Smooth muscle cell of trachea (primary cell): Measurements from ENCODE around the gene CIC. TPM values are rescaled to one million over a fixed set of nuclear protein-coding genes. Genes with fewer than 3 reads are reported as not detected.

ENCODE experiments used
- total RNA-seq: library from RNA; depleted of rRNA; stranded (reverse); fragments of >200 nt; gene quantifications from 2 replicates; pipeline ENCODE4 v1.2.1, GENCODE V29; 2014

CIC gene
- total RNA-seq: 43.5 and 44.0 TPM in 2 replicates

DNA sequence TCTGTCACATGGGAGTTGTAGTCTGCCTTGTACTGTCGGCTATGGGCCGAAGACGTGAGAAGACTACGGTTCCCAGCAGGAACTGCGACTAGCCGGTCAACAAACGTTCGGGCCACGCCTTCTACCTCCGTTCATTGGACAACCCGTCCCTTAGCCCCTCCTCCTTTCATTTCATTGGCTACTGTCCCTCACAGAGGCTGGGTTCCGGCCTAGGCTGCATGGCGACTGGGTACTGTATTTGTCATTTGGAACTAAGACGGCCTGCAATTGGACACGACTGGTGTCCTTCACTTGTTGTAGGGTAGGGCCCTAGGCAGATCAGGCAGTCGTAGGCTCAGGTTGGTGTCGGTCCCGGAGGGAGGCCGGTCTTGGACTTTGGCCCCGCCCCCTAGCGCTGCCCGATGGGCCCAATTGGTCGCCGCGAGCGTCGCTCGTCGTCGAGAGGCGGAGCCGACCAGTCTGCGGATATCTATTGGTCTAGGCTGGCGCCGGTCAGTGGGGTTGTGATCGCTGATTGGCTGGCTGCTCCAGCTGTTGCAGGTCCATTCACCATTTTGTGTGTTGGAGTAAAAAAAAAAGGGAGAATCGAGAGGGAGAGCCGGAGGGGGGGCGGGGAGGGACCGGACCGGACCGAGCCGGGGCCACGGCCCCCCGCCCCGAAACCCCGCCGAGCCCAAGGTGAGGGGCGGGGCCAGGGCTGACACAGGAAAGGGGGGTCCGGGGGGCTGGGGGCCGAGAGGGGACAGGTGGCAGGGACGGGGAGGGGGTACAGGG, at the start of gene CIC:
Gene CIC, plus strand, starts transcription at position 549 of the 774 bp plus-strand sequence. CDS start 2,532 bp downstream, outside the sequence.

GRCh38 chr19:42219812-42220750, 49.0 kb upstream of the CIC start, which contains the start of gene ZNF526:
TSS of gene ZNF526 (plus strand) at chr19:42220312. CDS start at chr19:42224404, 4,092 bp downstream.

GRCh38 chr19:42242512-42243409, 26.3 kb upstream of the CIC start, which contains the start of gene GSK3A:
TSS of gene GSK3A (minus strand) at chr19:42242602. CDS start at chr19:42242465, 137 bp downstream.

GRCh38 chr19:42254850-42255765, 13.9 kb upstream of the CIC start, which contains the start of gene ERF:
TSS of gene ERF (minus strand) at chr19:42255128. CDS start at chr19:42254999, 129 bp downstream.

DNA sequence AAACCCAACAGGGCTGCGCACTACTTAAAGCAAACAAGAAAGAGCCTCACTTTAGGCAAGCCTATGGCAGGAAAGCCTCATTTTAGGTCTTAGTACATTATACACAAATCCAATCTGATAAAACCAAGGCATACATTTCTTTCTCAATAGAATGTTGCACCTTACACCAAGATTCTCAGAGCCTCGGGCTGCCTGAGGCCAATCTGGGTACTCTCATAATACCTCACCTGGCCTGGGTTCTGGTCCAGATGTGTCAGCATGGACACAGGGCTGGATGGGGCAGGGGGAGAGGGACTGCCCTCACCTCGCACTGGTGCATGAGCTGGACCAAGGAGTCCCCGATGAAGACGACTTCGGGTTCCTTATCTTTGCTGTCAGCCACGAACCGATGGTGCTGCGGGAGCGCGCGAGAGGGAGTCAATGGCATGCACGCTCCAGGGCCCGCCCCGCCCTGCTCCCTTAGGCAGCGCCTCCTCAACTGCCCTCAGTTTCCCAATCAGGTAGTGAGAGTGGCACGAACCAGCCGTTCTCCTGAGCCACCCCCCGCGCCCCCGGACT, 32.7 kb downstream of the CIC start, which contains the start of gene PRR19:
Gene PRR19, plus strand, starts transcription at position 487 of the 558 bp plus-strand sequence. CDS start 7,453 bp downstream, outside the sequence.

DNA sequence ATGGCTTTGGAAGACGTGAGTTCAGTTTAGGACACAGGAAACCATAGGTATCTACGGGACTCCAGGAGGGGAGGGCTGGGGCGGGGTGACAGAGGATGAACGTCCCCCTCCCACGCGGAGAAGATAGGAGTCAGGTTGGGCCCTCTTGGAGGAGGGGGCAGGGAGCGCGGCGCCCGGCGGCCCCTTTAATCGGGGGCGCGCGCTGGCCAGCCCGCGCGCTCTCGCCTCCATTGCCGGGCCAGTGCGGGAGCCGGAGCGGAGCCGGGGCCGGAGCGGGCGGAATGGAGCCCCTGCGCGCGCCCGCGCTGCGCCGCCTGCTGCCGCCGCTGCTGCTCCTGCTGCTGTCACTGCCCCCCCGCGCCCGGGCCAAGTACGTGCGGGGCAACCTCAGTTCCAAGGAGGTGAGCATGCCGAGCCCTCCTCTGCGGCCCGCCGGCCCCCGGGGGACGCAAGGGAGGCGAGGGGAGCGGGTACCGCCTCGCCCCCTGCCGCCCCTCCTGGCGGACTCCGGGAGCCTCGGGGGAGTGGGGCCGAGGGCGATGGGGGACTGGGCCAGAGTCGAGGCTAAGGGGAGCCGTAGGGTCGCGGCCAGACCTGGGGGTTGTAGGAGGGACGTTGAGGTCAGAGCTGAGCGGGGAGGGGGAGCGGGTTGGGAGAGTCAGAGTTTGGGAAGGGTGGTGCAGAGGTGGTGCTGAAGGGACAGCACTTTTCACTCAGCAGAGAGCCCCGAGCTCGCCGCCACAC, 44.2 kb downstream of the CIC start, which contains the start of gene TMEM145:
Gene TMEM145, plus strand, starts transcription at position 214 of the 744 bp plus-strand sequence. Its CDS starts 68 bp downstream, at position 282.

DNA sequence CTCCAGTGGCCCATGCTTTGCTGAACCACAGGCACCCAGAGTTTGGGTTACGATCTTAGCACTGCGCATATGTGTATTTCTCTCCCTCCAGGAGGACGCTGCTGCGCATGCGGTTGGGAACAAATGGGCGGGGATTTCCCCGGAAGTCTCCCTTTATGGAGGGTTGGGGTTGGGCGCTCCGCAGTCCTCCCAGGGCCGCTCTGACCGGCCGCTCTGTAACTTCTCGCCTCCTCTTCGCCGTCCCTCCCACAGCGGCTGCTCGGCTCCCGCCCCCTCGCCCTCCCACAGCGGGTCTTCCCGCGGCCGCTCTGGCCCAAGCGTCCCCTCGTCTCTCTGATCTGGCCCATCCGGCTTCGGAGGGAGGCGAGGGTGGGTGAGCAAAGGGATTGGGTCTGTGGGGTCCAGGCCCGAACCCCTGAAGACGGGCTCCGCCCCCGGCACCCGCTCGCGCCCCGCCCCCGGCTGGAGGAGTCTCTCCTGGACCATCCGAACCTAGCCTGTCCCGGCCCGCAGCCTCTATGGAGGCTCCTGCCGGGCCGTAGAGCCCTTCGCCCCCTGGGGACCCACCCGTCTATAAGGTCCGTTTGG, 56.4 kb downstream of the CIC start, which contains the start of gene MEGF8:
Gene MEGF8, plus strand, starts transcription at position 328 of the 588 bp plus-strand sequence. CDS start 609 bp downstream, outside the sequence.

Other genes starting within 250 kb of the CIC start
- 0.58 and 0.66 TPM in 2 replicates for gene GRIK5, start 199.0 kb upstream of the CIC start, total RNA-seq
- gene ZNF574, start 193.1 kb upstream of the CIC start, total RNA-seq: 10.8 and 15.7 TPM in 2 replicates
- 0.17 TPM in 1 of 2 replicates, not detected in the other for gene POU2F2, start 136.8 kb upstream of the CIC start, total RNA-seq
- 19.2 and 22.0 TPM in 2 replicates for gene DEDD2, start 51.6 kb upstream of the CIC start, total RNA-seq
- 9.7 and 12.7 TPM in 2 replicates for gene ZNF526, start 48.9 kb upstream of the CIC start, total RNA-seq
- gene GSK3A, start 26.6 kb upstream of the CIC start, total RNA-seq: 14.7 and 17.9 TPM in 2 replicates
- gene ERF, start 14.1 kb upstream of the CIC start, total RNA-seq: 26.0 and 31.9 TPM in 2 replicates
- gene PRR19, start 32.9 kb downstream of the CIC start, total RNA-seq: 0.15 and 1.5 TPM in 2 replicates
- gene PAFAH1B3, start 33.4 kb downstream of the CIC start, total RNA-seq: 14.9 and 46.7 TPM in 2 replicates
- 0.33 TPM in 1 of 2 replicates, not detected in the other for gene TMEM145, start 44.1 kb downstream of the CIC start, total RNA-seq
- gene MEGF8, start 56.4 kb downstream of the CIC start, total RNA-seq: 30.3 and 65.5 TPM in 2 replicates
- gene CNFN, start 121.0 kb downstream of the CIC start, total RNA-seq: not detected in 2 replicates
- 2.2 and 2.9 TPM in 2 replicates for gene LIPE, start 158.1 kb downstream of the CIC start, total RNA-seq
- not detected in 2 replicates for gene CXCL17, start 173.7 kb downstream of the CIC start, total RNA-seq